IPS-NIHi11 (cell line): Measurements from ENCODE around the gene IFNK.
"Not testable (repeated sequence)": the region's sequence is repeated elsewhere in the genome, so short reads cannot be mapped to it uniquely, and the experiment has no call there.

ENCODE experiments used
- DNase-seq: peaks from one replicate; pipeline ENCODE4 v3.0.0; 2012; ENCODE audit warnings: mixed read lengths, low spot score

Gene IFNK

DNA sequence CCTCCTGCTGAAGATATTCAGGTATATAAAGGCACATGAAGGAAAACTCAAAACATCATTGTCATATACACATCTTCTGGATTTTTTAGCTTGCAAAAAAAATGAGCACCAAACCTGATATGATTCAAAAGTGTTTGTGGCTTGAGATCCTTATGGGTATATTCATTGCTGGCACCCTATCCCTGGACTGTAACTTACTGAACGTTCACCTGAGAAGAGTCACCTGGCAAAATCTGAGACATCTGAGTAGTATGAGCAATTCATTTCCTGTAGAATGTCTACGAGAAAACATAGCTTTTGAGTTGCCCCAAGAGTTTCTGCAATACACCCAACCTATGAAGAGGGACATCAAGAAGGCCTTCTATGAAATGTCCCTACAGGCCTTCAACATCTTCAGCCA, at the start of gene IFNK:
TSS of gene IFNK (plus strand) at position 55 of the 400 bp plus-strand sequence. CDS start at position 102, 47 bp downstream.
- no peak for DNase-seq

- no peak for DNase-seq
Measured at GRCh38 chr9:27474305-27474704, 49.8 kb upstream of the IFNK start.

- no peak for DNase-seq
Measured at GRCh38 chr9:27475057-27475595, 49.0 kb upstream of the IFNK start.

DNA sequence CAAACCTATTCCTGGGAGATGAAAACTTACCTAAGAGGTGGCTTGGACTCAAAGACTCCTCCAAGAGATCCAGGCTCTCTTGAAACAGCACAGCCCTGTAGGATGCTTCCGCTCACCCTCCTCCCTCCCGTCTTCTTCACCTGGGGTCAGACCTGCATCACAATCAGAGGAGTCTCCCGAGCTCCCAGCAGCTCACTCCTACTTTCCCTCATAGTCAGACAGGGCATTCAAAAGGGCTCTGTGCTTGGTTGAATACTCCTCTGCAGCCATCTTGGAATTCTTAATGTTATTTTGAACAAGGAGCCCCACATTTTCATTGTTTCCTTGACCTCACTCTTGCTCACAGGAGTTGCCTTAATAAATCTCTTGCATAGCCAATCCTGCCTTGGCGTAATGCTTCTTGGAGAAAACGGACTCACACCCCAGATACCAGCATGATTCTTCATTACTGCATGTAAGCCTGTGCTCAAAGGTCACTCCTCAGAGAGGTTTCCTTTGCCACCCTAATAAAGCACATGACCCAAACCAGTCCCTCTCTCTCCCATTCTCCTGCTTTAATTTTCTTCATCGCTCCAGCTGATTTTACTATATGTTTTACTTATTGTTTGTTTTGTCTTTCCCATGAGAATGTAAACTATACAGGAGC, 47.1 kb upstream of the IFNK start:
- DNase-seq = no peak

DNA sequence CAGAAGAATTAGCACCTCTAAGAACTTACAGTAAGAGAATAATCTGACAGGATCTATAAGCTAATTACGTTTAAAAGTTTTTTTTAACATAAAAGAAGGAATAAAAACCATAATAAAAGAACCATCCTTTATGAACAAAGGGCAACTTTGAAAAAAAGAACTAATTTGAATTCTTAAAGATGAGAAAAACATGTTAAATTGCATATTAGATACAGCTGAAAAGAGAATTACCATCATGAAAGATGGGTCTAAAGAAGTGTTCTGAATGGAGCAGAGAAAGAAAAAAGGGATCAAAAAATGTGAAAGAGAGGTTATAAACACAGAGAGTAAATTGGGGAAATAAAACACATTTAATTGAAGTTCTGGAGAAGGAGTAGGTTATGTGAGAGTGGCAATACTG, 45.8 kb upstream of the IFNK start:
- no peak for DNase-seq

DNA sequence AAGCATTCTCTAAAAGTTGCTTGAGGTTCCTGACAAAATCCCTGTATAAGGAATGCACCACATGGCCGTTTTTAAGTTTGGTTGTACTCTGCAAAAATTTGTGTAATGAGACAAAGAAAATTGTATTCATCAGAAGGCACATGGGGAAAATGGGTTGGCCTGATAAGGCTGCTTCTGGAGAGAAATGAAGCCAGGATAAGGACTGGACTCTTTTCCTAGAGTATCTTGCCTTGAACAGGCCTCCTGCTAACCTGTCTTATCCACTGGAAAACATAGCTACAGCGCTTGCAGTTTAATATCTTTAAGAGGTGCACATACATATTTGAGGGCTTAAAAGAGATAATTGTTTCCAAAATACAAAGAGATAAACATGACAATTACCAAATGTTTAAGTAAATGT, 41.4 kb upstream of the IFNK start:
- no peak for DNase-seq

DNA sequence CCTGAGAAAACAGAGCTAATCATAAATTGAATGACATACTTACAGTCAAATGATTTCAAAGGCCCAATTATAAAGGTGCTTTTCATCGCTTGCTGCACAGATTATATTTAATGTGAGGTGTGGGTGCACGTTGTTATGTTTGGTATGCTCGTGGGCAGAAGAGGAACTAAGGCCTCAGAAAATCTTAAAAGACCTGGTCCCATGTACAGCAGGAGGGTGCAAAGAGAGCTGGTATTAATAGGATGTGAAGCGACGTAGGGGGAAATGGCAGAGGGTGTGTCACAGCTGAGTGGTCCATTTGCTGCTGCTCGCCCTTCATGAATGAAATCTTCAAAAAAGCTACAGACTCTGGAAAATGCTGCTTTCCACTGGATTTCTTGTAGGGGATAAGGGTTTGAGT, 40.5 kb upstream of the IFNK start:
- no peak for DNase-seq

- no peak for DNase-seq
Measured at GRCh38 chr9:27485158-27485557, 38.9 kb upstream of the IFNK start.

GRCh38 chr9:27487128-27487640, 36.9 kb upstream of the IFNK start:
- no peak for DNase-seq

DNA sequence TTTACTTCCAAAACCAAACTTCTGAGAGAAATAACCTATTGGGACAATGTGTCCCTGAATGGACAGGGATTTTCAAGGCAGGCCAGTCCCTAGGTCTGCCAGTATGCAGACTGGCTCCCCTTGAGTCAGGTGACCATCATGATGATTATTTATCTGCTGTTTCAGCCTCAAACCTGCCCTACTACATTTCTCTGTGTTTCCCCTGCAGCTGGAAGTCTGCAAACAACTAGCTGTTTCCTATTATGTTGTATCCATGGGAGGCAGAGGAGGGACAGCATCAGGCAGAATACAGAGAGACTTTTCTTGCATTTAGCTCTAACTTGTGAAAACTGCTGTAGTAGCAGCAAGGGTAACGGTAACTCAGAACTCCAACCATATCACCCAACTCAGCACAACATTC, 36.2 kb upstream of the IFNK start:
- DNase-seq = peak; percentile 27

- DNase-seq = peak; percentile 20
Measured at GRCh38 chr9:27489087-27489876, 34.8 kb upstream of the IFNK start.

GRCh38 chr9:27491154-27491553, 32.9 kb upstream of the IFNK start:
- no peak for DNase-seq

DNA sequence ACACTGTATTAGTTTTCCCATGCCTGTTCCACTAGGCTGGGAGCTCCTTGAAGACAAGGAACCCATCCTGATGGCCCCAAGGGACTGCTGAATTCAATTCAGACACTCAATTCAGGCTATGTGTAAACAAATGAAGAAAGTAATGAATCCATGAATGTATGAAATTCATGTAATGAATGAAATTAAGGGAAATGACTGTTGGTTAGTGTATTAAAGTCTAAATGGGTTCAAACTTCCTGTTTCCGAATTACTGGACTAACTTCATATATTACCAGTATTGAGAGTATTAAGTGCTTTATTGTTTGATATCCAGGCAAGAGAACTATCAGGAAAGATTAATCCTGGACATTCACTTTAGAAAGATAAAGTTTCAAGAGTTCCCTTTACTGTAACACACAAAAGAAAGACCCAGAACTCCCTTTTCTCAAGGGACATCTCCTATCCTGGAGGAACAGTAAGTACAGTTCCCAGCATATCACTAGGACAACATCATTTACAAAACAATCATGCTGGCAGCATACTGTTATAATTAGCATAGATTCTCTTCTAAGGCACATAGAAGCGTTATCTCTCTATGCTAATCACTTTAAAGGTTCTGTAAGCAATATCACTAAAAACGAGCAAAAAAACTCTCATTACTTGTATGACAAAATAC, 28.5 kb upstream of the IFNK start:
- DNase-seq = no peak

- peak; percentile 21 for DNase-seq
Measured at GRCh38 chr9:27496135-27496504, 28.0 kb upstream of the IFNK start.

GRCh38 chr9:27497883-27498417, 26.1 kb upstream of the IFNK start:
- no peak for DNase-seq

GRCh38 chr9:27499451-27499850, 24.6 kb upstream of the IFNK start:
- DNase-seq = peak; percentile 19

- not testable (repeated sequence) for DNase-seq
Measured at GRCh38 chr9:27500902-27501301, 23.2 kb upstream of the IFNK start.

DNA sequence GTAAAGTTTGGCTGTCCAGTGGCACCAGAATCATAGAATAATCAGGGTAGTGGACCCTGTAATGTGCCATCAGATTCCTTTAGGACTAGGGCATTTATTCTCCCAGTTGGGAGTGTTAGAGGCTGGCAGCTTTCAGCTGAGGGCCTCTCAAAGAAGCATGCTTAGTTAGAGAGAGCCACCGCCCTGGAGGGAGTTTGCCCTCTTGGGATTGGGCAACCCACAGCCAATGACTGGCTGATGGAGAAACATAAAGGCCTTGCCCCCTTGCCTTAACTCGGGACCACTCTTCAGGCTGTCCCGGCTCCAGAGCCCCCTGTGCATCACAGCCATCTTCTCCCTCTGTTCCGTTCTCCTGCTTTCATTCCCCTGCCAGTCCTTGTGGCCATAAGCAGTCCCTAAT, 20.5 kb upstream of the IFNK start:
- no peak for DNase-seq

GRCh38 chr9:27504259-27504658, 19.8 kb upstream of the IFNK start:
- no peak for DNase-seq

GRCh38 chr9:27505744-27506161, 18.3 kb upstream of the IFNK start:
- no peak for DNase-seq

- no peak for DNase-seq
Measured at GRCh38 chr9:27506981-27507380, 17.1 kb upstream of the IFNK start.

- DNase-seq = no peak
Measured at GRCh38 chr9:27510780-27511179, 13.3 kb upstream of the IFNK start.
